HG02642 (cell line): ENCODE measurements around the gene NEUROD2.

Experiments used
- ATAC-seq: cut with Tn5 transposase; IDR thresholded peaks from one replicate; pipeline ENCODE4 v1.9.1; 2021; ENCODE audit warnings: mild to moderate bottlenecking; ENCODE audit not compliant: unreplicated experiment, poor library complexity

NEUROD2 gene

GRCh38 chr17:39607851-39608130 lies at the start of gene NEUROD2:
TSS of gene NEUROD2 (minus strand) at chr17:39607920. CDS start at chr17:39606599, 1,321 bp downstream.
- ATAC-seq = no peak

DNA sequence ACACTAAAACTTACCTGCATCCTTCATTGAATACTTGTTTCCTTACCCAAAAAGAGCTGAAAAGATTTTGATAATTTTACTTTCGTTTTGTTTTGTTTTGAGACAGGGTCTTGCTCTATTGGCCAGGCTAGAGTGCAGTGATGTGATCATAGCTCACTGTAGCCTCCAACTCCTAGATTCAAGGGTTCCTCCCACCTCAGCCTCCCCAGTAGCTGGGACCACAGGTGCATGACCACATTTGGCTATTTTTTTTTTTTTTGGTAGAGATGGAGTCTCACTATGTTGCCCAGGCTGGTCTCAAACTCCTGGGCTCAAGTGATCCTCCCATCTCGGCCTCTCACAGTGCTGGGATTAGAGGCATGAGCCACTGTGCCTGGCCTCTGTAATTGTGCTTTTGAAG lies 47.4 kb upstream of the NEUROD2 start:
- no peak for ATAC-seq

DNA sequence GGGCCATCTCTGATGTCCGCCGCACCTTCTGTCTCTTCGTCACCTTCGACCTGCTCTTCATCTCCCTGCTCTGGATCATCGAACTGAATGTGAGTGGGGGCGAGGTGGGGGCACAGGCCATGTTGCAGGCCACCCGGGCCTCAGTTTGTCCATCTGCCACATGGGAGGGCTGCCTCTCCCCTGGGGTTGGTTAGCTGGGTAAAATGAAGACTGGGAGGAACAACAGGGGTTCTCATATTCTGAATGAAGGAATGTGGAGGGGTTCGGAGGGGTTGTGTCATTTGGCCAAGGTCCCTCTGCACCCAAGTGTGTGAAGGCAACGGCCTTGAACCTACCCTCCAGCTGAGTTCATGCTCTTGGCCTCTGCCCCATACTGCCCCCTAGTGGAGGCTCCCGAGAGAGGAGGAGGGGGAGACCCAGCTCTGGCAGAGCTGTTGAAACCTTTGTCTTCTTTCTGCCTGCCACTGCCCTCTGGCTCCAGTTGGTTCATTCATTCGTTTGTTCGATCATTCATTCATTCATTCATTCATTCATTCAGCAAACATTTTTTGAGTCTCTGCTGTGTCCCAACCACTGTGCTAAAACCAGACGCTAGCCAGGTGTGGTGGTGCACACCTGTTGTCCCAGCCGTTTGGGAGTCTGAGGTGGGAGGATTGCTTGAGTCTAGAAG lies 46.1 kb upstream of the NEUROD2 start:
- peak; percentile 48 for ATAC-seq

DNA sequence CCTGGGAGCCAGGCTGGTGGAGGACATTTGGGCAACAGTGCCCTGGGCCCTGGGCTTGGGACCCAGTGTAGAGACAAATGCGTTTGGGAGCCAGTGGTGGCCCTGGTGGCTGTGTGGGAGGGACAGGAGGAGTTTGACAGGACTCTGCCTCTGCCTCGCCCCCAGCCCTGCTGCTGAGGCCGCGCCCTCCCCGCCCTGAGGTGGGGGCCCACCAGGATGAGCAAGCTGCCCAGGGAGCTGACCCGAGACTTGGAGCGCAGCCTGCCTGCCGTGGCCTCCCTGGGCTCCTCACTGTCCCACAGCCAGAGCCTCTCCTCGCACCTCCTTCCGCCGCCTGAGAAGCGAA lies 45.6 kb upstream of the NEUROD2 start:
- ATAC-seq = no peak

DNA sequence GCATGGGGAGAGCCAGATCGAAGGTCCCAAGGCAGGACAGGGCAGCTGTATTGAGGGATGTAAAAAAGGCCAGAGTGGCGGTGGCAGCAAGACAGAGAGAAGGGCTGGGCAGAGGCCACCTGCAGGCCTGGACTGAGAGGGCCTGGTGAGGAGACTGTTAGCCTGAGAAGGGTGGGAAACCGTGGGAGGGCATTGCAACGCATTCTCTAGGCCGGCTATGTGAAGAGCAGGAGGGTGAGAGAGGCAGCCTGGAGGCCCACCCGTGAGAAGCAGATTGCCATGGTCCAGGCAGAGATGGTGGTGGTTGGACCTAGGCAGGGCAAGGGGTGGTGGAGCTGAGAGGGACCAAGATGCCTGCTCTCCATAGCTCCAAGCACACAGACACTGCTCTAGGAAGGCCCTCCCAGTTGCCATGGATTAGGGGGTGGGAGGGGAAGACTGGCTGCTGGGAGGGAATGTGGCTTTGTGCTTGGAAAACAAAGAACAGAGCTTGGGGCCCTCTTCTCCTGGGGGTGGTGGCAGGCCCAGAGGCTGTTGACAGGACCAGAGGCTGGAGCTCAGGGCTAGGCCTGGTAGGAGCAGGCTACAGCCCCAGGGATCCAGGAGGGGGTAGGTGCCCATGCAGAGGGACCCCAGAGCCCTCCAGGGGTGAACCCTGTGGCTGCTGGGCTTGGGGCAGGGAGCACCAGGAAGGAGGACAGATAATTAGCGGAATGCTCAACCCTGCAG lies 45.0 kb upstream of the NEUROD2 start:
- ATAC-seq = no peak

- ATAC-seq = no peak
These were observed 44.3 kb upstream of the NEUROD2 start for GRCh38 chr17:39651923-39652586.

GRCh38 chr17:39650121-39650579 lies 42.4 kb upstream of the NEUROD2 start:
- ATAC-seq = no peak

DNA sequence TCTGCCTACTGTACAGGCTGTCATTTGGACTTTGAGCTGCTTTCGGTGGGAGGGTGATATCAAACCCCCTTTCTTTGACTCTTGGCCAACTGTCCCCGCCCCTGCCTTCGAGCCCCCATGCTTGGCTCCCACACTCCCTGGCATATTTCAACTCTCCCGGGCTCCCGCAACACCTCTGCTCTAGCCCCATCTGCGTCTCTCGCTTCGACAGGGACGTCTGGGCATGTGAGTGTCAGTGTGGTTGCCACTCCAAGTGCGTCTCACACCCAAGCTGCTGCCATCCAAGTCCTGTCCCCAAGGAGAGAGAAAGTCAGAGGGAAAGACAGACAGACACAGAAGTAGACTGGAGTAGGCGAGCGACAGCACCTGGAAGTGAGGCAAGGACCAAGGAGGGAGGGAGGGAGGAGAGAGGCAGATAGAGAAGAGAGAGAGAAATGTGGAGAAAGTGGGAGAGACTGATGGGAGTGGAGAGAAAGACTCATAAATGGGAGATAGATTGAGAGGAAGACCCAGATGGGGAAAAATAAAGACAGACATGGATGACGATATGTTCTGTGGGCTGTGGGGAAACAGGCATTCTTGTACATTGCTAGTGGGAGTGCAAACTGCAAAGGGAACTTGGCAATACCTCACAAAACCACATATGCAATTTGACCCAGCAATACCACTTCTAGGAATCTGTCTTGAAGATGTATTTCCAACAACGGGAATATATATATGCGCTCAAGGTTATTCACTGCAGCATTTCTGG lies 41.1 kb upstream of the NEUROD2 start:
- no peak for ATAC-seq

DNA sequence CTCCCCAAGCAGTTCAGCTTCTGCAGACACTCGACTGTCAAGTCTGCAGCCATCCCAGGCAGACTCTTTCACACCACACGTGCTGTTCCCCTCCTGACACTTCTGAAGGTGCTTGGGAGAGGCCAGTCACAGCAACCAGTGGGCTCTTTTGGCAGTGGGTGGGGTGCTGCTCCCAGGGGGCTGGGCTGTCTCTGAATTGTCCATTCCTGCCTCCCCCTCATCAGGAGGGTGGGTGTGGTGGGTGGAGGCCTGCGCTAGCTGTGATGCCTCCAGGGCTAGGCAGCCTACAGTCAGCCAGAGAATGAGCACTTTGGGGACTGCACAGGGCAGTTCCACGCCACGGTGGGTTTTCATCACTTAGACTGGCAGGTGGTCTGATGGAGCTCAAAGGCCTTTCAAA lies 39.5 kb upstream of the NEUROD2 start:
- ATAC-seq = no peak

- no peak for ATAC-seq
These were observed 35.6 kb upstream of the NEUROD2 start for GRCh38 chr17:39643271-39643670.

- no peak for ATAC-seq
These were observed 34.8 kb upstream of the NEUROD2 start for GRCh38 chr17:39642291-39643074.

- ATAC-seq = no peak
These were observed 34.2 kb upstream of the NEUROD2 start for GRCh38 chr17:39641883-39642282.

GRCh38 chr17:39641097-39641496 lies 33.4 kb upstream of the NEUROD2 start:
- ATAC-seq = no peak

DNA sequence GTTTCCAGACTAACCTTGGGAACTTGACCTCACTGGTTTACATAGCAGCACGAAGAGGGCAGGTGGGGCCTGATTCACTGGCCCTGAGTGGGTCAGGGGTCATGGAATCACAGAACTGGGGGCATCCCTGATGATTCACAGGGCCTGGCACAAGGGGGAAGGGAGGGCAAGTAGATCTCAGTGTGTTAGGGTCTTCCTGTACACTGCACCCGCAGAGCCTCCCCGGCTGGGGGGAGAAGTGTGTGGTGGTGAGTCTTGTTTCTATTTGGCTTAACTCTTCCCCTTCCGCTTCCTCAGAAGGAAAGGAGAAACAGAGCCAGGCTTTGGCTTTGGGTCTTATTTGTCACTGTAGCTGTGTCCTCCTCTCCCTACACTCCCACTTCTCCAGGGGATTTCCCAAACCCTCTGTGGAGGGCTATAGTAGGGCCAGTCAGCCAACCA lies 32.9 kb upstream of the NEUROD2 start:
- ATAC-seq = no peak

GRCh38 chr17:39639566-39640458 lies 32.1 kb upstream of the NEUROD2 start:
- ATAC-seq = no peak

- ATAC-seq = no peak
These were observed 31.3 kb upstream of the NEUROD2 start for GRCh38 chr17:39639043-39639442.

- no peak for ATAC-seq
These were observed 30.6 kb upstream of the NEUROD2 start for GRCh38 chr17:39638317-39638716.

DNA sequence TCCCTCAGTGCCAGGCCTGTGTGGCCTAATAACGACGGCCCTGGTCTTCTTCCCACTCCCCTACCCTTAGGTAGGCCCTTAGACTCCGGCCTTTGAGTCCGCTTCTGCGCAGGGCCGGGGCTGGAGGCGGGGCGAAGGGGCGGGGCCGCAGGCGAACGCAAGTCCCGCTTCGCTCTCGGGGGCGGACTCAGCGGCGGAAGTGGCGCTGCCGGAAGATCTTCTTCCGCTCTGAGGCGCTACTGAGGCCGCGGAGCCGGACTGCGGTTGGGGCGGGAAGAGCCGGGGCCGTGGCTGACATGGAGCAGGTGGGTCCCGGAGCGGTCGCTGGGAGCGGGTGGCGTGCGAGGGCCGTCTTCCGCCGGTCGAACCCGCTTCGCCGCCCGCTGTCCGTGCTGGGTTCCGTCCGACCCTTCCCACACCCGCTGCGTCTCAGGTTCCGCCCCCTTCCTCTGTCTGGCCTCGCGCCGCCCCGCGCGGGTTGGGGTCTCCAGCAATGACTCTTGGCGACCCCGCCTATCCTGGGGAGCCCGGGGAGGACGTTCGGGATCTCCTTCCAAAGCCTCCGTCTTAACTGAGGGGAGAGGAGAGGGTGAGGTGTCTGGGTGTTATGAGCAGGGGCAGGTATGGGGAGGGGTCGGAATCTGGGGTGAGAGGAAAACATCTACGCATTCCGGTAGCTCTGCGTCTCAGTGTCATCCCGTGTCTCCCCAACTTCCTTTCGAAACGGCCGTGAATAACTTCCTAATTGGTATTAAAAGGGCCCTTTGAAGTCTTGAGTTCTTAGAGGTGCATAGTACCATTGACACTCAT lies 29.4 kb upstream of the NEUROD2 start, which contains the start of gene STARD3:
STARD3 (plus strand) TSS at position 218 of the 810 bp plus-strand sequence. CDS start 16,388 bp downstream, outside the sequence.
- peak; percentile 82 for ATAC-seq
